Measurements from ENCODE around the gene EME1.
"Not testable (repeated sequence)": the region's sequence is repeated elsewhere in the genome, so short reads cannot be mapped to it uniquely, and the experiment has no call there.

Gene EME1

DNA sequence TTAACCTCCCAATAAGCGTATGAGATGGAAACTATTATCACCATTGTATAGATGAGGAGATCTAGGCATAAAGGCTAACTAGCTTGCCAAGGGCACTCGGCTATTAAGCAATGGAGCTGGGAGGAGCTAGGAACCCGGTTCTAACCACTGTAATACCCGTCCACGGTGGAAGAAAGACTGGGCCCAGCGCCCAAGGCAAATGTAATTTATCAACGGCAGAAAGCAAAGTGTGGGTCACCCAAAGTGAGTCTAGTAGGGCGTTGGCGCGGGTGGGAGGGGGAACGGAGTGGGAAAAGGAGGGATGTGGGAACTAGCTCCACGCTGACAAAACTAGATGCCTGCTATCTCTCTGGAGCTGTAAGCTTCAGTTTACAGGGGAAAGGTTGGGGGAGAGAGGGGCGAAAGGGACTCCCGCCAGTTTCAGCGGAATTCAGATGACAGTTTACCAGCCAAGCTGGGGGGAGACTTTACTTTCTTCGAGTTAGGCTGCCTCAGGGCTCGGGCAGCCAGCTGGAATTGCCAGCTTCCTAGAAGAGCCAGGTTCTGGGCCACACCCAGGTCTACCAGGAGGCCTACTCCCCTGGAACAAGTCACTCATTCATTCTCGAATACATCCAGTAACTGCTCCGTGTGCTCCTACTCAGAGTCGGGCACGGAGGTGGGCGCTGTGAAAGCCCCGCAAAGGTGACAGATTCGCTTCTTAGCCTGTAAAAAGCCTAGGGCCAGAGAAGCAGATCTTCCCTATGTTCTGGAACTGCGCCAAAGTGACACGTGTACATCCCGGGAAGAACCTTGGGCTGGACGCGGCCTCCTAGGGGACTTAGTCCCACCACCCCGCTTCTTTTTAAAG is 23.5 kb downstream of the EME1 start:
- DNase-seq: no peak

DNA sequence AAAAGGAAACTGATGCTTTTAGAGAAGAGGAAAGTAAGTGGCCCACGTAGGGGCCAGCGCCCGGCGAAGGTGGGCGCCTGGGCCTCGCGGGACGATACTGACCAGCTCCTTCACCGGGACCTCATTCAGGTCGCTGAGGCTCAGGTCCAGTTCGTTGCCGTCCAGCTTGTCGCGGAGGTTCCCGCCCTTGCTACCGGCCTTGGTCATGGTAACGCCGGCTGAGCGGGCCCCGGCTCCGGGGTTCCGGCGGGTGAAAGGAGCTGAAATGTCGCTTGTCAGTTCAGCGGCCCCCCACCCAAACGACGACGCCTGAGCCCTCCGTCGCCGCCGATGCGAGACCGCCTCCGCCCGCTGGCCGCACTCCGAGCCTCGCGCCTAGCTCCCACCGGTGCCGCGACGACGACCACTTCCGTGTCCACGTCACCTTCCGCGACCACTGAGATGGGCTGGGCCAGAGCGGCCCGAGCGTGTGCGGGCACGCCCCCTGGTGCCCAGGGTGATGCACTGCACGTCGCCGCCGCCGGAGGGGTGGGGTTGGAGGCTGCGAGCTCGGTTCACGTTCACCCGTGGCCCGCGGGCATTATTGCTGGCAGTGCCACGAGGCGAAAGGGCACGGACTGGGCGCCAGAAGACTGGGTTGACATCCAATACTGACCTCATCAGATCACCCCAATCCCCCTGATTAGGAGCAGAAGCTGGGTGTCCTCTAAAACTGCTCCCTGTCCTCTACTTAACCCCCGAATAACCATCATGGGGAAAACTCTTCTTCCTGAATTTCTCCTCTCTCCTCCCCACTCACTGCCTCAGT is 24.3 kb downstream of the EME1 start, which contains the start of gene LRRC59:
LRRC59 (minus strand) TSS at position 413 of the 808 bp plus-strand sequence; CDS start at position 207, 206 bp downstream.
- peak; percentile 94 for DNase-seq

GRCh38 chr17:50397919-50398285 is 24.9 kb downstream of the EME1 start:
- no peak for DNase-seq

- not testable (repeated sequence) for DNase-seq
Measured at GRCh38 chr17:50398672-50399071, 25.6 kb downstream of the EME1 start.

- DNase-seq: not testable (repeated sequence)
Measured at GRCh38 chr17:50399591-50399990, 26.6 kb downstream of the EME1 start.

DNA sequence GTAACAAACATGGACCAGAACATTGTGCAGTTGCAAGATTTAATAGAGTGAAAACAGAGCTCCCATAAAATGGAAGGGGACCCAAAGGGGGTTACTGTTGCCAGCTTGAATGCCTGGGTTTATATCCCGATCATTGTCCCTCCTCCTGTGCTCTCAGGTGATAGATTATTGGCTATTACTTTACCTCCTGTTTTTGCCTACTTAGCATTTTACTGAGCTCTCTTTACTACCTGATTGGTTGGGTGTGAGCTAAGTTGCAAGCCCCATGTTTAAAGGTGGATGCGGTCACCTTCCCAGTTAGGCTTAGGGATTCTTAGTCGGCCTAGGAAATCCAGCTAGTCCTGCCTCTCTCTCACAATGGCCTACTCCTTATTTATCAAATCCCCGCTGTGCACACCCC is 32.3 kb downstream of the EME1 start:
- not testable (repeated sequence) for DNase-seq

DNA sequence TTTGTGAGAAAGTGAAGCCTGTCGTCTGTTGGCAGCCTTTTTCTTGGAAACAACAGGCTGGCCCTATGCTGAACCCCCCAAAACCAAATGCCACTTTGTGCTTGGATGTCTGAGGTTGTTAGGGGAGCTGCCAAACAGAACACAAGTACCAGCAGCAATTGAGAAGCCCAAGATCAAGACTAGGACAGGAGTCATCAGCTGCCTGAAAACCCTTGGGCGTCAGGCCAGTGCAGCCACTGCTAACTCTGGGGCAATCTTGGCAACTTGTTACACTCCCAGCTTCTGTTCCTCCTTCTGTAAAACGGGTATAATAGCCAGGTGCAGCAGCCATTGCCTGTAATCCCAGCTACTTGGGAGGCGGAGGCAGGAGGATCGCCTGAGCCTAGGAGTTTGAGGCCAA is 33.5 kb downstream of the EME1 start:
- DNase-seq: no peak

- no peak for DNase-seq
Measured at GRCh38 chr17:50407921-50408320, 34.9 kb downstream of the EME1 start.

DNA sequence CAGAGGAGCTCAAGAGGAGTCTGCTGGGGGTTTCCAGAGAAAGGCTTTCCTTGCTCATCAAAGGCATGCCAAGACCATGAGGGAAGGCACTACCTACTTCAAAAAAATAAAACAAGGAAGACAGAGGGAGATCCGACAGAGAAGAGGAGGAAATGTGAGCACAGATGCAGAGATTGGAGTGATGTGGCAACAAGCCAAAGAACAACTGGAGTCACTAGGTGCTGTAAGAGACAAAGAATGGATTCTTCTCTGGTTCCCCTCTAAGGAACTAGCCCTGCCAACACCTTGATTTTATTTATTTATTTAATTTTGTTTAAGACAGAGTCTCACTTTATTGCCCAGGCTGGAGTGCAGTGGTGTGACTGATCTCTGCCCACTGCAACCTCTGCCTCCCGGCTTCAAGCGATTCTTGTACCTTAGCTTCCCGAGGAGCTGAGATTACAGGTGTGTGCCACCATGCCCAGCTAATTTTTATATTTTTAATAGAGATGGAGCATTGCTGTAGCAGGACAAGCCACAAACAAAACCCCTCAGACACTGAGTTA is 39.2 kb downstream of the EME1 start:
- DNase-seq: no peak

GRCh38 chr17:50414808-50415207 is 41.8 kb downstream of the EME1 start:
- no peak for DNase-seq

DNA sequence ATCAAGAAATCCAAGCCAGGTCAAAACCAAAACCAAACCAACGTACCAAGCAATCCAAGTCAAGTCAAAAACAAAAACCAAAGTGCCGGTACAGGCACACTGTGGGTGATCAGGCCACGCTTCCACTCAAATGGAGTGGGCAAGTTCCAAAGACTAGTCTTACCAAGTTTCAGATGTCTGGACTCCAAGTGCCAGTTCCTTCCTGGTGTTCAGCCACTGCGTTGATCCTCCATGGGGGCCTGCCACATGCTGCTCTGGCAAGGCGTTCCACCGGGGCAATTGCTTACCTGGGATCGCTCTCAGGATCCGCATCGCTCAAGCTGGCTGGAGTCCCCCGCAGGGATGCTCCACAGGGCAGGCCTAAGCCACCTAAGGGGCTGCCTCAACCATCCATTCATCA is 46.5 kb downstream of the EME1 start:
- DNase-seq: not testable (repeated sequence)

GRCh38 chr17:50420419-50421112 is 47.5 kb downstream of the EME1 start:
- no peak for DNase-seq

GRCh38 chr17:50421308-50422051 is 48.5 kb downstream of the EME1 start:
- DNase-seq: peak; percentile 8

DNA sequence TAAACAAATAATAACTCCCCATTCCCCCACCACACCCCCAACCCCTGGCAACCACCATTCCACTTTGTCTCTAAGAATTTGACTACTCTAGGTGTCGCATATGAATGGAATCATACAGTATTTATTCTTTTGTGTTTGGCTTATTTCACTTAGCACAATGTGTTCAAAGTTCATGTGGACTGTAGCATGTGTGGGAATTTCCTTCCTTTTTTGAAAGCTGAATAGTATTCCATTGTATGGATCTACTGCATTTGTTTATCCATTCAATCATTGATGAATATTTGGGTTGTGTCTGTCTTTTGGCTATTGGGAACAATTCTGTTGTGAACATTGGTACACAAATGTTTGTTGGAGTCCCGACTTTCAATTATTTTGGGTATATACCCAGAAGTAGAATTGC is 49.7 kb downstream of the EME1 start:
- DNase-seq: no peak

GRCh38 chr17:50423553-50424159 is 50.6 kb downstream of the EME1 start:
- DNase-seq: no peak

DNA sequence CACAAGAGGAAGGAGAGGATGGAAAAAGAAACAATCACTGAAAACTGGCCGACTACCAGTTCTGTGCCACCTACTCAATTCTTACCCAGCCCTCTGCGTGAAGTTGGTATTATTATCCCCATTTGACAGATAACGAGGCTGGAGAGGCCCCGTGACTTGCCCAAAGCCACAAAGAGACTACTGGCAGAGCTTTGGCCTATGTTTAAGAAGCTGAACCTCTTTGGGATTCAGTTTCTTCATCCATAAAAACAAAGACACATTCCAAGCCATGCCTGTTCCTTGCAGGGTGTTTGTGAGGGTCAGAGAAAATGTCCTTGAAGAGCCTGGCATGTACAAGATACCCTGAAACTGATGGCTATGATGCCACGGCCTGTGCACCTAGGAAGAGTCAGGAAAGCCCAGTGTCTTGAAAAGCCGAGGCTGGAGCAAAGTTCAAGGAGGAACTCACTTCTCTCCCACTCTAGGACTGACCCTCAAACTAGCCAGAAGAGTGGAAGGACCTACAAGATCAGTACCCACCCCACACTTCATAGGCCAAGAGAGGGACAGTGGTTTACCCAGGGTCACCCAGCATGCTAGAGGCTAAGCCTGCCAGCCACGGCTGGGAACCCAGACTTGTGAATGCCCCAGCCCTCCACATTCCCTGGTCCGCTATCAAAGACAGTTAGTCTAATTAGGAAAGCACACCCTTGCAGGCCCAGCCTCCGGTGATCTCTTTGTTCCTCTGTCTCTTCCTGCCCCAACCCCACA is 51.4 kb downstream of the EME1 start:
- DNase-seq: no peak

DNA sequence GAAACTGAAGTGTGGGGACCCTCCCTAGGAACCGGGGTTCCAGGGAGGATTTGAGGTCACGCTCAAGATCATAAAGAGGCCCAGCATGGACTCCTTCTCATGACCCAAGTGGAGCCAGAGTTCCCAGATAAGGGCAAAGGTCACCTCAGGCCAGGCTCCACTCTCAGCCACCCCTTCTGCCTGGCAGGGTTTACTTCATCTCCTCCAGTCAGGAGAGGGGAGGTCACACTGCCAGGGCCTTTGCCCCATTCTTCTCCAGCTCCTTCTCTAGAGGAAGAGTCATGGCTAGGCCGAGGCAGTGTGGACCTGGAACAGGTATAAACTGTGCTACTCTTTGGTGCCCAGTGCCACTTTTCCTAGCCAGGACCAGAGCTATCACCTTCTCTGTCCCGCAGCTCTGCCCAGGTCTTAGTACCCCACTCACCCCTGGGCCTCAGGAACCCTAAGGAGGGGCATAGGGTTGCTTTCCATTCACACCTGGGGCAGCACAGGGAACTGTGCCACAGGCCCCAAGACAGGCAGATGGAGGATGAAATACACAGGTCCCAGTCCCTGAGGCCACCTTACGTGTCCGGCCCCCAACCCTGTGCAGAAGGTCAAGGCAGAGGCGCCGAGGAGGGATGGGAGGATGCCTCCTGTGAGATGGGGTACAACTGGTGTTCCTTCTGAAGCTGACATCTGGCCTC is 52.1 kb downstream of the EME1 start:
- DNase-seq: no peak

DNA sequence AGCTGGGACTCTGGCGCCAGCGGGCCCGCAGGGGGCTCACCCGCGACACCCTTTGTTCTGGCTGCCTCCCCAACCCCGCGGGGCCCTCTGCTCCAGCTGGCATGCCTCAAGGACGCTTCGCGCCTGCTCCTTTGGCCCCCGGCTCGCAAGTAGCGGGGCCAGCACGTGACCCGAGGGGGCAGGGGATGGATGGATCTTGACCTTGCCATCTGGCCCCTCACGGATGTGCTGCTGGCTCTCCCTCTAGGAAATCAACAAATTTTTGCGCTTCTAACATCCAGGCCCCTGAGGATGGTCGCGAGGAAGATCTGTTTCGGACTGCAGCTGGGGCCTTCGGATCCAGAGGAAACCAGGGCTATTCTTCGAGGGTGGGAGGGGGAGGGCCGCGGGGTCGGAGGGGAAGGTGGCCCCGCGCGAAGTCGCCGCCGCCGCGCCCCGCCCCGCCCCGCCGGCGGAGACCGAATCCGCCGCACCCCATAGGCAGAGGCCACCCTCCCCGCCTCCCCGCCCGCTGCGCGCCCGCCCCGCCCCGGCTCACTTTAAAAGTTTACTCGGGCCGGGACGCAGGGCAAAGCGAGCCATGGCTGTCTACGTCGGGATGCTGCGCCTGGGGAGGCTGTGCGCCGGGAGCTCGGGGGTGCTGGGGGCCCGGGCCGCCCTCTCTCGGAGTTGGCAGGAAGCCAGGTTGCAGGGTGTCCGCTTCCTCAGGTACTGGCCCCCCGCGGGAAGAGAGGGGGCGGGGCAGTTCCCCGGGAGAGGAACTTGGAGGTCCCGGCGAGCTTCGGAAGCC is 52.8 kb downstream of the EME1 start, which contains the start of gene ACSF2:
ACSF2 (plus strand) TSS at position 537 of the 790 bp plus-strand sequence; CDS start at position 581, 44 bp downstream.
- DNase-seq: peak; percentile 84

DNA sequence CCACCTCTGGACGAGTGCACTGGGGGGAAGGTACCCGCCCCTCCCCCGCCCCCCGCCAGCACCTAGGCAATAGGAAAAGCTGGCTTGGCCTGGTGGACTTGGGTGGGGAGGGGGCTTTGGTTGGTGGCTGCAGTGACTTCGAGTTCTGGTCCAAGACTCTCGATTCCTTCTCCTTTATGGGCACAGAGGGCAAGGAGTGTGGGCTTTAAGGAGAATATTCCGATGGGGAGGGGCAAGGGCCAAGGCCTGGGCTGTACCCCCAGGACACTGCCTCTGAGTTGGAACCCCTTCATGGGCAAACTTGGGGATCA is 53.4 kb downstream of the EME1 start:
- DNase-seq: no peak
